SH-SY5Y (cell line): ENCODE data around the gene PMM2.

ENCODE experiments used
- GATA2 ChIP-seq: IDR thresholded peaks from 2 replicates; pipeline ENCODE4 v1.6.1; 2011; ENCODE audit warnings: mild to moderate bottlenecking, low read depth, low read length
- GATA3 ChIP-seq: IDR thresholded peaks from 2 replicates; pipeline ENCODE4 v1.6.1; 2011; ENCODE audit warnings: low read depth, mild to moderate bottlenecking, low read length, moderate library complexity

GRCh38 chr16:8880839-8881510 is 83.3 kb downstream of the PMM2 start:
- TF ChIP-seq GATA3 (no peak), GATA2 (no peak)
